B cell (primary cell): ENCODE results near the gene QRFP.

Experiments
- CTCF ChIP-seq: fragments of 200-600 bp; IDR thresholded peaks from one replicate; pipeline ENCODE4 v1.8.0; 2022; ENCODE audit warnings: antibody characterized with exemption, mild to moderate bottlenecking
- EZH2 ChIP-seq: IDR thresholded peaks from 2 replicates; pipeline ENCODE4 v1.6.1; 2012; ENCODE audit warnings: borderline replicate concordance, low read depth, mild to moderate bottlenecking, moderate library complexity, low read length; ENCODE audit not compliant: insufficient read depth, poor library complexity, severe bottlenecking

GRCh38 chr9:130920233-130920632 lies 23.6 kb upstream of the QRFP start:
- TF ChIP-seq CTCF (no peak), EZH2 (no peak)
